K562 (cell line): ENCODE measurements around the gene CACNA1S. TPM values are rescaled to one million over a fixed set of nuclear protein-coding genes. Genes with fewer than 3 reads are reported as not detected.

Source experiments
- ATAC-seq: fragments of 200-7000 bp; cut with Tn5 transposase; 3 replicates; pipeline ENCODE4 v1.9.1; 2020; ENCODE audit warnings: moderate library complexity
- BruUV-seq: library from RNA; stranded (reverse); fragments of 400-500 nt; replicated peaks from 2 replicates; lab custom pipeline; 2021; lab: Mats Ljungman, UMichigan
- CTCF ChIA-PET: fragments of 300-600 bp; formaldehyde crosslinking; extraction: SDS; loops from one replicate; lab custom pipeline; 2021; ENCODE audit warnings: low intra/inter-chr PET ratio; lab: Yijun Ruan, JAX
- POLR2A ChIA-PET: fragments of 300-600, 350-650 bp; sonication (Branson Sonifier 250); formaldehyde crosslinking; extraction: SDS; loops from one replicate; lab custom pipeline; 2021; ENCODE audit warnings: antibody characterized with exemption, inconsistent platforms; lab: Yijun Ruan, JAX
- DNase-seq, 4 experiments: peaks; one replicate each; pipeline versions ENCODE4 v3.0.0 to v3.0.0-alpha.2; 2011 to 2018; ENCODE audit warnings: low spot score in 3 of 4, mixed read lengths in 3 of 4; ENCODE audit errors: extremely low read depth in 1 of 4
- FAIRE-seq: peaks from 2 replicates; lab custom pipeline; 2011; peaks lifted over from hg19 to GRCh38; lab: Jason Lieb, UNC
- H2AFZ ChIP-seq: 2 replicates; pipeline ENCODE4 v1.6.0; 2011; ENCODE audit warnings: low read depth, low read length, control low read depth, inconsistent platforms
- H3K27ac ChIP-seq: fragments of 200-600 bp; 3 replicates; pipeline ENCODE4 v1.8.0; 2011; ENCODE audit warnings: low read depth, mild to moderate bottlenecking, control low read depth, inconsistent platforms, low read length, moderate library complexity, mixed read lengths; ENCODE audit errors: extremely low read depth
- H3K27me3 ChIP-seq, 2 experiments: fragments of 300-600 bp in 1 of 2; 2 replicates in 1 of 2; 3 replicates in 1 of 2; pipeline versions ENCODE4 v1.6.0 to v1.8.0; 2011; ENCODE audit warnings: inconsistent platforms in 2 of 2, low read length in 2 of 2, mild to moderate bottlenecking in 1 of 2, mixed read lengths in 1 of 2, moderate library complexity in 1 of 2; ENCODE audit not compliant: control insufficient read depth in 2 of 2, insufficient read depth in 2 of 2
- H3K36me3 ChIP-seq: fragments of 300-600 bp; 3 replicates; pipeline ENCODE4 v1.8.0; 2011; ENCODE audit warnings: mild to moderate bottlenecking, low read length, inconsistent platforms; ENCODE audit not compliant: control insufficient read depth, insufficient read depth
- H3K4me1 ChIP-seq, 2 experiments: fragments of 200-600 bp in 1 of 2; replicated peaks in 1 of 2; 2 replicates in 1 of 2; 3 replicates in 1 of 2; pipeline versions ENCODE4 v1.5.1 to v1.8.0; 2011; ENCODE audit warnings: inconsistent platforms in 2 of 2, low read length in 2 of 2, mild to moderate bottlenecking in 1 of 2, mixed read lengths in 1 of 2, moderate library complexity in 1 of 2; ENCODE audit not compliant: control insufficient read depth in 2 of 2, insufficient read depth in 2 of 2
- H3K4me2 ChIP-seq: 2 replicates; pipeline ENCODE4 v1.6.1; 2011; ENCODE audit warnings: low read length, control low read depth, inconsistent platforms, mixed read lengths; ENCODE audit not compliant: insufficient read depth
- H3K4me3 ChIP-seq: fragments of 200-600 bp; sonication (generic), shearing (Covaris generic); 2 replicates; pipeline ENCODE4 v1.5.1; 2016; ENCODE audit warnings: control low read depth, inconsistent platforms
- H3K79me2 ChIP-seq: fragments of 200-600 bp; 3 replicates; pipeline ENCODE4 v1.8.0; 2011; ENCODE audit warnings: low read length, inconsistent platforms; ENCODE audit not compliant: control insufficient read depth, insufficient read depth
- H3K9ac ChIP-seq, 2 experiments: 2 replicates each; pipeline versions ENCODE4 v1.6.0 to v1.6.1; 2011; ENCODE audit warnings: low read depth in 2 of 2, low read length in 2 of 2, control low read depth in 1 of 2, inconsistent platforms in 1 of 2, mild to moderate bottlenecking in 1 of 2, mixed read lengths in 1 of 2; ENCODE audit not compliant: insufficient read depth in 1 of 2
- H3K9me1 ChIP-seq: one replicate; pipeline ENCODE4 v1.6.0; 2011; ENCODE audit warnings: inconsistent platforms, mild to moderate bottlenecking, low read length, moderate library complexity; ENCODE audit not compliant: control insufficient read depth, insufficient read depth
- H3K9me3 ChIP-seq: replicated peaks from 2 replicates; pipeline ENCODE4 v1.5.1; 2011; ENCODE audit warnings: low read depth, low read length, inconsistent platforms; ENCODE audit not compliant: control insufficient read depth, insufficient read depth
- H4K20me1 ChIP-seq: replicated peaks from 2 replicates; pipeline ENCODE4 v1.6.1; 2011; ENCODE audit warnings: low read length, inconsistent platforms, mixed read lengths; ENCODE audit not compliant: control insufficient read depth, insufficient read depth
- BCOR ChIP-seq: fragments of 450-650 bp; IDR thresholded peaks from 2 replicates; pipeline ENCODE4 v1.6.1; 2016
- MCM7 ChIP-seq, 2 experiments: fragments of 450-650 bp; IDR thresholded peaks; 2 replicates each; pipeline ENCODE4 v1.6.1; 2016 to 2018
- PTTG1 ChIP-seq: fragments of 450-650 bp; IDR thresholded peaks from 2 replicates; pipeline ENCODE4 v1.6.1; 2016; ENCODE audit warnings: low read depth, mild to moderate bottlenecking, missing genetic modification characterization, missing compliant biosample characterization
- RBM25 ChIP-seq: fragments of 200-400 bp; formaldehyde crosslinking; IDR thresholded peaks from 2 replicates; pipeline ENCODE4 v1.6.1; 2018; ENCODE audit warnings: low read length, low read depth, moderate library complexity; ENCODE audit not compliant: severe bottlenecking
- ZFP36 ChIP-seq: fragments of 150-350 bp; IDR thresholded peaks from 2 replicates; pipeline ENCODE4 v1.6.1; 2018; ENCODE audit warnings: low read length, low read depth; ENCODE audit not compliant: partially characterized antibody
- WGBS: fragments of 100-300 bp; shearing (Covaris generic); methylation state at CpG from one replicate; pipeline ENCODE4 v1.1.6; 2016; ENCODE audit warnings: low coverage, mixed read lengths; ENCODE audit not compliant: insufficient coverage; ENCODE audit errors: missing lambda C conversion rate; 5-methylcytosine and 5-hydroxymethylcytosine counted together
- in situ Hi-C: fragments of 300-500 bp; cut with MboI; formaldehyde crosslinking; loops from 4 replicates; pipeline ENCODE4 v1.15.0; 2018; ENCODE audit warnings: inconsistent platforms, mixed read lengths
- intact Hi-C: fragments of 100-400 bp; cut with micrococcal nuclease; formaldehyde crosslinking; loops from 2 replicates; pipeline ENCODE4 v1.14.2; 2022
- polyA plus RNA-seq, 8 experiments: library from polyadenylated mRNA; depleted of rRNA in 4 of 8; stranded (reverse) in 5 of 8; unstranded in 3 of 8; fragments of >200 nt; fragmentation: Nextera tagmentation in 2 of 8; fragmentation: Illumina TruSeq in 1 of 8; extraction: Ambion mirVana in 2 of 8; extraction: Trizol in 1 of 8; gene quantifications; 2 replicates each; pipeline versions ENCODE4 v1.2.1 to v1.2.3, GENCODE V29; 2011 to 2014; ENCODE audit warnings: inconsistent platforms in 1 of 8, missing spikeins in 1 of 8
- total RNA-seq, 7 experiments: library from RNA; depleted of rRNA in 6 of 7; stranded (reverse); fragments of >200 nt in 6 of 7; fragmentation: Illumina TruSeq in 2 of 7; extraction: Trizol in 2 of 7; gene quantifications; 2 replicates each; pipeline versions ENCODE4 v1.2.1 to v1.2.3, GENCODE V29; 2011 to 2021; ENCODE audit warnings: low replicate concordance in 1 of 7

CACNA1S gene
- total and polyA plus RNA-seq, 9 of the 15 experiments (the other 6 are each of a cell fraction or from before 2014, with no cell fraction given) = not detected

DNA sequence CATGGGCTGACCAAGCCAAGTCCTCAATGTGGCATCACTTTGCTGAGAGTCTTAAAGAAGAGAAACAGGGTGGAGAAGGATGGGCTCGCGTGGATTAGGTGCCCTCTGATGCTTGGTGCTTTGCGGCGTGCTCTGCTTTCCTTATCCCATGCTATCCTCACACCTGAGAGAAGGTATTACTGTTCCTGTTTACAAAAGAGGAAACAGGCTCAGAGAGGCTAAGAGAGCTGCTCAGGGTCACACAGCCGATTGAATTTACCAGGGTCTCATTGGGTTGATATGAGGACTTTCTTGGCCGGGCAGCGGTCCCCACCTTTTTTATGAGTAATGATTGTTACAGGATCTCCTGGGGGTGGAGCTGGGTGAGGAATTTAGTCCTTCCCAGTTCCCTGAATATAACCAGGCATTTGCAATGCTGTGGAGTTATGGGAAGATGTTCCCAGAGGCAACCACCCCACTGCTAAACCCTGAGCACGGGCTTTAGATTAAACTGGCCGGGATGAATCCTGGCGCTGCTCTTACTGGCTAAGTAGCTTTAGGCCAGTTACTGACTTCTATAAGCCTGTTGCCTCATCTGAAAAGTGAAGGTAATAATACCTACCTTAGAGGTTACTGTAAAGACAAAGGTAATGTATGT is 10.2 kb upstream of the CACNA1S start:
- in situ Hi-C loops (no loop called here), intact Hi-C loops (no loop called here)
- DNase-seq = no peak
- no TSS peak for BruUV-seq
- Histone ChIP-seq H3K79me2 (no peaks in the 10 kb centered on the region), H3K27me3 (peaks cover 70 to 81% of the 10 kb centered on the region in 2 experiments), H3K27ac (no peak overlapping the region), H4K20me1 (peaks cover 18% of the 10 kb centered on the region), H3K4me2 (no peak overlapping the region), H3K4me3 (no peak overlapping the region), H2AFZ (no peak overlapping the region), H3K9me3 (no peaks in the 10 kb centered on the region), H3K36me3 (no peaks in the 10 kb centered on the region), H3K9me1 (no peaks in the 10 kb centered on the region), H3K9ac (no peak overlapping the region), H3K4me1 (no peaks in the 10 kb centered on the region; a peak in 1 of 5 replicates)
- FAIRE-seq = no peak
- ChIA-PET CTCF (no interaction called here), POLR2A (interaction anchor here (0.6 kb wide), 1 partner anchor 14 kb away, joined by 3 read pairs; no protein-coding TSS in a partner anchor)
- ATAC-seq = no peak
- TF ChIP-seq BCOR = 0 out of 2 replicates have a peak, but pooled peaks have one; percentile 18
- no peak for TF ChIP-seq PTTG1 (tag)
- no peak for TF ChIP-seq MCM7 (IDR thresholded peaks at IDR 0.05)
- TF ChIP-seq ZFP36 = peak; percentile 74
- peak; percentile 65 for TF ChIP-seq RBM25
- 0% methylated on average over 10 of the region's 10 CpGs for WGBS
